ENCODE data around the gene EXOC6B. TPM values are rescaled to one million over a fixed set of nuclear protein-coding genes. Genes with fewer than 3 reads are reported as not detected.
A peak's percentile ranks its signal among the peaks of the same experiment; 100 is the strongest.

The EXOC6B gene
- total RNA-seq, 2 donors from 2014 or later, result 21.3 to 28.8 TPM

- no peak for DNase-seq
- H3K27ac ChIP-seq, result no peak overlapping the region
- no peak overlapping the region for H3K9ac ChIP-seq (ENCODE audit: low read depth in 2 of 2, low read length in 2 of 2)
- TF ChIP-seq CTCF (IDR thresholded peaks at IDR 0.05), result no peak
- H3K36me3 ChIP-seq, result no peaks in the 10 kb centered on the region
- H3K27me3 ChIP-seq, result no peaks in the 10 kb centered on the region
- intact Hi-C loops (cut with DNase I), result no loop called here
- H3K4me1 ChIP-seq, result no peaks in the 10 kb centered on the region
- H3K4me3 ChIP-seq, result no peak overlapping the region
- H3K9me3 ChIP-seq, result no peaks in the 10 kb centered on the region
Observed at GRCh38 chr2:72130659-72131360, 695.0 kb downstream of the EXOC6B start.

- Histone ChIP-seq H3K27me3 (no peaks in the 10 kb centered on the region), H3K27ac (no peak overlapping the region), H3K4me3 (no peak overlapping the region), H3K9me3 (no peaks in the 10 kb centered on the region), H3K4me1 (no peaks in the 10 kb centered on the region), H3K9ac (ENCODE audit: low read depth in 2 of 2, low read length in 2 of 2) (no peak overlapping the region), H3K36me3 (no peaks in the 10 kb centered on the region)
- TF ChIP-seq CTCF (IDR thresholded peaks at IDR 0.05), result no peak
- intact Hi-C loops (cut with DNase I), result no loop called here
- DNase-seq, result peak; percentile 7
Observed at GRCh38 chr2:72129681-72130340, 696.0 kb downstream of the EXOC6B start.

- peak; percentile 10 for DNase-seq
- intact Hi-C loops (cut with DNase I), result no loop called here
- no peak for TF ChIP-seq CTCF (IDR thresholded peaks at IDR 0.05)
- no peaks in the 10 kb centered on the region for H3K27me3 ChIP-seq
- H3K36me3 ChIP-seq, result no peaks in the 10 kb centered on the region
- no peak overlapping the region for H3K27ac ChIP-seq
- no peaks in the 10 kb centered on the region for H3K9me3 ChIP-seq
- no peak overlapping the region for H3K9ac ChIP-seq (ENCODE audit: low read depth in 2 of 2, low read length in 2 of 2)
- no peaks in the 10 kb centered on the region for H3K4me1 ChIP-seq
- H3K4me3 ChIP-seq, result no peak overlapping the region
Observed at GRCh38 chr2:72128843-72129227, 697.0 kb downstream of the EXOC6B start.

- H3K9ac ChIP-seq (ENCODE audit: low read depth in 2 of 2, low read length in 2 of 2), result no peak overlapping the region
- H3K4me3 ChIP-seq, result no peak overlapping the region
- no peaks in the 10 kb centered on the region for H3K9me3 ChIP-seq
- H3K27me3 ChIP-seq, result no peaks in the 10 kb centered on the region
- no peaks in the 10 kb centered on the region for H3K4me1 ChIP-seq
- DNase-seq, result peak; percentile 12
- H3K36me3 ChIP-seq, result no peaks in the 10 kb centered on the region
- TF ChIP-seq CTCF (IDR thresholded peaks at IDR 0.05), result no peak
- no peak overlapping the region for H3K27ac ChIP-seq
- intact Hi-C loops (cut with DNase I), result no loop called here
Observed at GRCh38 chr2:72128059-72128842, 697.6 kb downstream of the EXOC6B start.

- Histone ChIP-seq H3K4me1 (no peaks in the 10 kb centered on the region), H3K27ac (no peak overlapping the region), H3K9ac (ENCODE audit: low read depth in 2 of 2, low read length in 2 of 2) (no peak overlapping the region), H3K9me3 (no peaks in the 10 kb centered on the region), H3K27me3 (no peaks in the 10 kb centered on the region), H3K4me3 (no peak overlapping the region), H3K36me3 (no peaks in the 10 kb centered on the region)
- intact Hi-C loops (cut with DNase I), result no loop called here
- DNase-seq, result peak; percentile 12
- no peak for TF ChIP-seq CTCF (IDR thresholded peaks at IDR 0.05)
Observed at GRCh38 chr2:72127401-72128058, 698.3 kb downstream of the EXOC6B start.
